ENCODE data around the gene ANO7. TPM values are rescaled to one million over a fixed set of nuclear protein-coding genes. Genes with fewer than 3 reads are reported as not detected.

The ANO7 gene
- total RNA-seq, 1 experiment from 2014 or later, result 4.1 TPM

- Histone ChIP-seq H3K27me3 (replicated peaks; ENCODE audit: control insufficient read depth, insufficient read depth, low read length) (no peaks in the 10 kb centered on the region), H3K4me3 (ENCODE audit: low read depth, low read length) (no peak overlapping the region), H3K36me3 (ENCODE audit: control insufficient read depth, insufficient read depth, low read length) (no peaks in the 10 kb centered on the region), H3K4me1 (no peaks in the 10 kb centered on the region), H3K9me3 (no peaks in the 10 kb centered on the region)
- no peaks in the 10 kb centered on the region for H3K9me3 Mint-ChIP-seq (ENCODE audit: unreplicated experiment)
- intact Hi-C loops (cut with micrococcal nuclease; ENCODE audit: unreplicated experiment), result no loop called here
- no peaks in the 10 kb centered on the region for H3K36me3 Mint-ChIP-seq (ENCODE audit: insufficient read depth, unreplicated experiment)
- TF ChIP-seq CTCF (IDR thresholded peaks at IDR 0.05; ENCODE audit: insufficient read depth in 1 of 2, low read depth in 1 of 2, low read length in 1 of 2, severe bottlenecking in 1 of 2, unreplicated experiment in 1 of 2), result no peak
- H3K27me3 Mint-ChIP-seq (ENCODE audit: insufficient read depth, unreplicated experiment), result no peaks in the 10 kb centered on the region
- H3K4me1 Mint-ChIP-seq (ENCODE audit: low read depth, unreplicated experiment), result no peaks in the 10 kb centered on the region
- ChIA-PET POLR2A (no interaction called here), CTCF (no interaction called here)
- DNase-seq, result no peak
- no peak overlapping the region for H3K27ac Mint-ChIP-seq (ENCODE audit: unreplicated experiment)
- BruUV-seq (replicated peaks), result no TSS peak
- no peak overlapping the region for H3K4me3 Mint-ChIP-seq (ENCODE audit: unreplicated experiment)
These were observed 14.2 kb downstream of the ANO7 start for GRCh38 chr2:241202681-241203080.

GRCh38 chr2:241203218-241204009 lies 14.9 kb downstream of the ANO7 start:
- Histone ChIP-seq H3K4me1 (no peaks in the 10 kb centered on the region), H3K4me3 (ENCODE audit: low read depth, low read length) (no peak overlapping the region), H3K27me3 (replicated peaks; ENCODE audit: control insufficient read depth, insufficient read depth, low read length) (no peaks in the 10 kb centered on the region), H3K36me3 (ENCODE audit: control insufficient read depth, insufficient read depth, low read length) (no peaks in the 10 kb centered on the region), H3K9me3 (no peaks in the 10 kb centered on the region)
- H3K36me3 Mint-ChIP-seq (ENCODE audit: insufficient read depth, unreplicated experiment), result no peaks in the 10 kb centered on the region
- no peaks in the 10 kb centered on the region for H3K27me3 Mint-ChIP-seq (ENCODE audit: insufficient read depth, unreplicated experiment)
- no peak for DNase-seq
- POLR2A ChIA-PET, result no interaction called here
- H3K9me3 Mint-ChIP-seq (ENCODE audit: unreplicated experiment), result no peaks in the 10 kb centered on the region
- H3K4me3 Mint-ChIP-seq (ENCODE audit: unreplicated experiment), result no peak overlapping the region
- TF ChIP-seq CTCF (IDR thresholded peaks at IDR 0.05; ENCODE audit: insufficient read depth in 1 of 2, low read depth in 1 of 2, low read length in 1 of 2, severe bottlenecking in 1 of 2, unreplicated experiment in 1 of 2), result no peak
- CTCF ChIA-PET, result no interaction called here
- H3K4me1 Mint-ChIP-seq (ENCODE audit: low read depth, unreplicated experiment), result no peaks in the 10 kb centered on the region
- H3K27ac Mint-ChIP-seq (ENCODE audit: unreplicated experiment), result no peak overlapping the region
- intact Hi-C loops (cut with micrococcal nuclease; ENCODE audit: unreplicated experiment), result no loop called here
- no TSS peak for BruUV-seq (replicated peaks)

GRCh38 chr2:241204010-241204384 lies 15.5 kb downstream of the ANO7 start:
- Histone ChIP-seq H3K9me3 (no peaks in the 10 kb centered on the region), H3K27me3 (replicated peaks; ENCODE audit: control insufficient read depth, insufficient read depth, low read length) (no peaks in the 10 kb centered on the region), H3K4me1 (no peaks in the 10 kb centered on the region), H3K36me3 (ENCODE audit: control insufficient read depth, insufficient read depth, low read length) (no peaks in the 10 kb centered on the region), H3K4me3 (ENCODE audit: low read depth, low read length) (no peak overlapping the region)
- no peaks in the 10 kb centered on the region for H3K36me3 Mint-ChIP-seq (ENCODE audit: insufficient read depth, unreplicated experiment)
- no peak for TF ChIP-seq CTCF (IDR thresholded peaks at IDR 0.05; ENCODE audit: insufficient read depth in 1 of 2, low read depth in 1 of 2, low read length in 1 of 2, severe bottlenecking in 1 of 2, unreplicated experiment in 1 of 2)
- CTCF ChIA-PET, result no interaction called here
- no peaks in the 10 kb centered on the region for H3K4me1 Mint-ChIP-seq (ENCODE audit: low read depth, unreplicated experiment)
- BruUV-seq (replicated peaks), result no TSS peak
- no peak for DNase-seq
- no peaks in the 10 kb centered on the region for H3K27me3 Mint-ChIP-seq (ENCODE audit: insufficient read depth, unreplicated experiment)
- H3K27ac Mint-ChIP-seq (ENCODE audit: unreplicated experiment), result no peak overlapping the region
- H3K4me3 Mint-ChIP-seq (ENCODE audit: unreplicated experiment), result no peak overlapping the region
- intact Hi-C loops (cut with micrococcal nuclease; ENCODE audit: unreplicated experiment), result no loop called here
- POLR2A ChIA-PET, result no interaction called here
- H3K9me3 Mint-ChIP-seq (ENCODE audit: unreplicated experiment), result no peaks in the 10 kb centered on the region

Data from Caco-2 (cell line).